22Rv1 (cell line): Measurements from ENCODE around the gene NOL4L.

Experiments
- ZFX ChIP-seq: fragments of 450-650 bp; IDR thresholded peaks from 2 replicates; pipeline ENCODE4 v1.6.1; 2017; ENCODE audit warnings: antibody characterized with exemption, borderline replicate concordance
- TF ChIP-seq, protein P1 (sequence below): fragments of 450-650 bp; IDR thresholded peaks from 2 replicates; pipeline ENCODE4 v1.5.1; 2017; ENCODE audit warnings: mild to moderate bottlenecking

DNA sequence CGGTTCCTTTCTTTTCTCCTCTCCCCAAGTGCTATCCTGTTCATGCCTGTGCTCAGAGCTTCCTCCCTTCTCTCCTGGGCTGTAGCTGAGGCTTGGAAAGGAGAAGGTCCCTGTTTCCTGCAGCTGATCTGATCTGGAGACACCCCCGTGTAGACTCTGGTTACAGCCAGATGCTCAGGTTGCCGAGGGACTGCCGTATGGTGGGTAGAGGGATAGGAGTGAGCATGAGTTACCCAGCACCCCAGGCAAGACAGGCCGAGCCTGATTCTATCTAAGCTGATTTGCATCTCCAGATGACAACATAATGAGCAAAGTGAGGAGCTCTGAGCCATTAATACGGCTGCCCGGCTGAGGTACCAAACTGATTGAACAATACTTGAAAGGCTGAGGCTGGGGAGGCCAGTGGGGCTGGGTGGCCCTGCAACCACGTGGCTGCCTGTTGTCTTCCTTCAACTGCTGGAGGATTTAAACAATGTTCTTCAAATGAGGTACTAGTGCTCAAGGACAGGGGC, 135.2 kb downstream of the NOL4L start:
- TF ChIP-seq, protein P1, sequence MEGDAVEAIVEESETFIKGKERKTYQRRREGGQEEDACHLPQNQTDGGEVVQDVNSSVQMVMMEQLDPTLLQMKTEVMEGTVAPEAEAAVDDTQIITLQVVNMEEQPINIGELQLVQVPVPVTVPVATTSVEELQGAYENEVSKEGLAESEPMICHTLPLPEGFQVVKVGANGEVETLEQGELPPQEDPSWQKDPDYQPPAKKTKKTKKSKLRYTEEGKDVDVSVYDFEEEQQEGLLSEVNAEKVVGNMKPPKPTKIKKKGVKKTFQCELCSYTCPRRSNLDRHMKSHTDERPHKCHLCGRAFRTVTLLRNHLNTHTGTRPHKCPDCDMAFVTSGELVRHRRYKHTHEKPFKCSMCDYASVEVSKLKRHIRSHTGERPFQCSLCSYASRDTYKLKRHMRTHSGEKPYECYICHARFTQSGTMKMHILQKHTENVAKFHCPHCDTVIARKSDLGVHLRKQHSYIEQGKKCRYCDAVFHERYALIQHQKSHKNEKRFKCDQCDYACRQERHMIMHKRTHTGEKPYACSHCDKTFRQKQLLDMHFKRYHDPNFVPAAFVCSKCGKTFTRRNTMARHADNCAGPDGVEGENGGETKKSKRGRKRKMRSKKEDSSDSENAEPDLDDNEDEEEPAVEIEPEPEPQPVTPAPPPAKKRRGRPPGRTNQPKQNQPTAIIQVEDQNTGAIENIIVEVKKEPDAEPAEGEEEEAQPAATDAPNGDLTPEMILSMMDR: no peak
- no peak for TF ChIP-seq ZFX
